Urothelium cell line (cell line): ENCODE measurements around the gene TTF2.
A peak's percentile ranks its signal among the peaks of the same experiment; 100 is the strongest.

Experiments used
- DNase-seq: peaks from one replicate; pipeline ENCODE4 v3.0.0; 2011; ENCODE audit warnings: low spot score, mixed read lengths
- FAIRE-seq: peaks from 2 replicates; lab custom pipeline; 2011; peaks lifted over from hg19 to GRCh38; lab: Jason Lieb, UNC

TTF2 gene

DNA sequence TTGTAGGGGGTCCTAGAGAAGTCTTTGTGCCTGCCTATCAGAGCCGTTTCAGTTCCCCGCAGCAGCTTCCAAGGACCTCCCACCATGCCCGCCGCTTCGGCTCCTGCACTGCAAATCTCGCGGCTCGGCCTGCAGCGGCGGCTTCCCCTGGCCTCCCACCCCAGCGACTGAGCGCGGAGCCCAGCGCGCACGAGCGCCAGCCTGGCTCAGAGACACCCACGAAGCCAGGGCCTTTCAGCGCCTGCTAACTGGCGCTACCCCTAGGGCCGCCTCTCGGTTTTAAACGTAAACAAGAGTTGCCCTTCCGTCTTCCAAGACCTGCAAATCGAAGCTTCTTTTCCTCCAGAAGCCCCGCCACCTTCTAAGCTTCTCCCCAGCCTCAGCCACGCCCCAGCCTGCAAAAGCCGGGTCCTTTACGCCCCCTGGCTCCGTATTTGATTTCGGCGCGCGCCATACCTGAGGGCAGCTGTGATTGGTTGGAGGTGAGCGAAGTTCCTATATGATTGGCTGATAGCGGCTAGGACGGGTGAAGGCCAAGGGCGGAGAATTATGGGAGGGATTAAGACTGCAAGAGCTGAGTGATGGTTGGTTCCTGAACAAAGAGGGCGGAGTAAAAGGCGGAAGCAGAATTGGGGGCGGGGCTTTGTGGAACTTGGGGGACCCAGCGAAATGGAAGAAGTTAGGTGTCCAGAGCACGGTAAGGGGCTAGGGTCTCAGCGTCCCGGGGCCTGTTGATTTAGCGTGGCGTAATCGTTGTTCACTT is at the start of gene TTF2:
Gene TTF2, plus strand, starts transcription at position 649 of the 763 bp plus-strand sequence. Its CDS starts 21 bp downstream, at position 670.
- FAIRE-seq (no peak), DNase-seq (peak; percentile 99)

- FAIRE-seq (no peak), DNase-seq (no peak)
Observed at GRCh38 chr1:117011334-117011733, 48.8 kb upstream of the TTF2 start.

- no peak for DNase-seq
- no peak for FAIRE-seq
Observed at GRCh38 chr1:117013309-117013858, 46.7 kb upstream of the TTF2 start.

- no peak for FAIRE-seq
- DNase-seq = peak; percentile 25
Observed at GRCh38 chr1:117014209-117014608, 45.9 kb upstream of the TTF2 start.

GRCh38 chr1:117015724-117016123 is 44.4 kb upstream of the TTF2 start:
- FAIRE-seq = no peak
- no peak for DNase-seq

- no peak for DNase-seq
- no peak for FAIRE-seq
Observed at GRCh38 chr1:117017062-117017461, 43.1 kb upstream of the TTF2 start.

GRCh38 chr1:117017648-117018047 is 42.5 kb upstream of the TTF2 start:
- FAIRE-seq (no peak), DNase-seq (no peak)

DNA sequence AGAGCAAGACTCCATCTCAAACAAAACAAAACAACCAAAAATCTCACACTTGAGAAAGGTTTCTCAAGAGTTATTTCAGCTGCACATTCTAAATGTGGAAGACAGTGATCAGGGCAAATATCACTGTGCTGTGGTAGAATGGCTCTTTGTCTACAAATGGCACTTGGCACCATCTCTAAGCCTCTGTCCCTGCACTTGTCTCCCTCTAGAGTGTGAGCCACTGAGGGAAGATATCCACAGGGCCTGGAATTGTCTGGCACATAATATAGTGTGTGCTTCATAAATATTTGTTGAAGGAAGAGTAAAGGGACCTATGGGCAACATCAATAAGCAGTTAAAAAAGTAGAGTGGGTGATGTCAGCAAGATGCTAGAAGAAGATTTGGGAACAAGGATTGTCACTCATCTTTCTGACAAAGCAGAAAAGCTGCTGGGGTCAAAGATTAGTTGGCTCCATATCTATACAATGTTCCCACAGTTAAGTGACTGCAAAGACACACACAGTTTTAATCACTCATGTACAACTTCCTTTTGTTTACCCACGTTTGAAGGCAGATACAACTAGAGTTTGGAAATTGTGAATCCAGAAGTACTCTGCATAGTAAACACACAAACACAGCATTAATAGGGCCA is 39.5 kb upstream of the TTF2 start:
- no peak for DNase-seq
- FAIRE-seq = no peak

DNA sequence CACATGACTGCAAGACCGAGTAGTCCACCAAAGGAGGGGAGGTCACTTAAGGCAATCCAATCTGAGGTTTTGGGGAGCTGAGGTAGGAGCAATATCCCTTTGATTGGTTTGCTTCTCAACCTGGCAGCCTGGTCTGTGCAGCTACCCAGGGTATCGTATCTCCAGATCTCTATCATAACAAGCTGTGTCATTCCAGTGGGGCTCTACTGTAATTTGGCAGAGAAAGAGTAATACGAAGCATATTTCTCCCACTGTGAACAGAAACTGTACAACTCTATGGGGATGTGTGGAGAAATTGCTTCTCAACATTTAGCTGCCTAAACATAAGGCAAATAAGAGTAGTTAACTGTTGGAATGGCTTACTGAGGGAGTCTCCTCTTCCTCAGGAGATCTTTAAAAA is 38.0 kb upstream of the TTF2 start:
- DNase-seq (no peak), FAIRE-seq (no peak)

- FAIRE-seq = no peak
Observed at GRCh38 chr1:117025568-117025967, 34.6 kb upstream of the TTF2 start.

GRCh38 chr1:117026361-117026760 is 33.8 kb upstream of the TTF2 start:
- DNase-seq = no peak
- no peak for FAIRE-seq

More at GRCh38 chr1:117025568-117025967, 34.6 kb upstream of the TTF2 start:
- no peak for DNase-seq

GRCh38 chr1:117029685-117030084 is 30.4 kb upstream of the TTF2 start:
- FAIRE-seq (no peak), DNase-seq (no peak)

GRCh38 chr1:117030271-117030877 is 29.8 kb upstream of the TTF2 start:
- FAIRE-seq (no peak), DNase-seq (no peak)

- DNase-seq = no peak
- FAIRE-seq = no peak
Observed at GRCh38 chr1:117032266-117032665, 27.9 kb upstream of the TTF2 start.

DNA sequence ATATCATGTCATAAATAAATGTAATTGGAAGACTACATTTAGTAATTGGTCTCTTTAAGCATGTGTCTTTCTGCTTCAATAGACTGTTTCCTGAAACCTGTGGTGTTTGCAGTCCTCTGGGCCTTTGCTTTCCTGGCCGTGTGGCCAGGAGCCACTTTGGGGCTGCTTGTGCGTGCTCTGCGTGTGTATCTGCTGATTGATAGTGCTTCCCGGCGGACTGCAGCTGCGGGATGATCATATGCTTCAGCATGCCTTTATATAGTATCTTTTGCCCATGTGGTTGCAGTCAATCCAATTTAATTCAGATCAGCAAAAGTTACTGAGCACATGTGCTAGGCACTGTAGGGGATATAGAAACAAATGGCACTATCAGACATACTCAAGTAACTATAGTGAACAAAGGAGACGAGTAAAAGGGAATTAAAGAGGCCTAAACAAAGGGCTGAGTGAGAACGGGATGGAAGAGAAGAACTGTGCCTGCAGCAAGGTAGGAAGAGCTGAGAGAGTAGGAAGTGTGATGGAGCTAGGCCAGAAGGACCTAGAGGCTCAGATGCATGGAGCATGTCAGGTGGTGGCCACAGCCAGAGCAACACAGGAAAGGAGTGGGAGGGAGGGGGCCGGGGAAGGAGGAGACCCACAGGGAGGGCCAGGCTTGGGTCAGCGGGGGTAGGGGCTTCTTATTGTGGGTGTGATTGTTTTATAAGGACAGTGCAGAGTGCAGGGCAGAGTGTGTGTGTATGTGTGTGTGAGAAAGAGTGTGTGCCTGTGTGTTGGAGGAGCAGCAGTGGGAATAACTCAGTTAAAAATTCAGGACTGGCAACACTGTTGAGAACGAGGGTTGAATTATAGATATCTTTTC is 27.2 kb upstream of the TTF2 start:
- FAIRE-seq (peak; percentile 63), DNase-seq (no peak)

GRCh38 chr1:117033772-117034171 is 26.4 kb upstream of the TTF2 start:
- DNase-seq = no peak
- FAIRE-seq = no peak

DNA sequence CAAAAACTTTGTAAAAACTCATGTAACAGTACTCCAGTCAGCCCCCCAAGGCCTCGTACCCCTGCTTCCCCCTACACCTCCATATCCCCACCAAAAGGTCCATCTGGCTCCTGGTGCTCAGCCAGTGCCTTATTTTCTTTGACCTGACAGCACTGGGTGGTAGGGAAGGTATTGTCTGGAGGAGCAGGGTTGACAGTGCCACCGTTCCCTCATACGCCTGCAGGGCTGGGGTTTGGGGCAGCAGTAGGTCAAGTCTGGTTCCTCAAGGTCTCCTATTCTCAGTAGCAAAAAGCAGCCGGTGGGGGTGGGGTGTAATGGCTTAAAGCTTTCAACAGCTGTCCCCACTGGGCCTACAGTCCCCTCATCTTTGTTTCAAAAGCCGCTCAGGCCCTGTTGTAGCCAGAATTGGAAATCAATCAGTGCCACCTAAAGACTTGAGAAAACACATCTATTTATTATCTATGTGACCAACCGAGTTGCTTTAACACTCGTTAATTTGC is 25.3 kb upstream of the TTF2 start:
- DNase-seq (no peak), FAIRE-seq (no peak)

DNA sequence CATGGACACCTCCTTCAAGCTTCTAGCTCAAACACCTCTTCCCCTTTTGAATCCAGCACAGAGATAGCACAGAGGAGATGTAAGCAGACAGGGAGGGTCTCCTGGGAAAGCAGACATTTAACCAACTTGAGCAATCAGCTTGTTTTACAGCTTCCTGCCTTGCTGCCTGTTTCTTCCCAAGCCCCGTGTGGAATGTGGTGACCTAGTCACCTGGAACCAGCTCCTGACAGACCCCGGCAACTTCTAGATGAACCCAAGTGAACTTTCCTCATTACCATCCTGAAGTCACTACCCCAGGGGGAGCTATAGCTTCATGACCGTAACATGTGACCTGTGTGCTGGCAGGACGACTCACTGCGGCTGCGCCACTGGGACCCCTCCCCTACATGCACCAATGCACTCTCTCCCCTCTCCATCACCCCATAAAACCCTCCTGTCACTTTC is 24.1 kb upstream of the TTF2 start:
- no peak for DNase-seq

GRCh38 chr1:117037802-117038201 is 22.3 kb upstream of the TTF2 start:
- DNase-seq (no peak), FAIRE-seq (no peak)

More for the DNA sequence above, 24.1 kb upstream of the TTF2 start:
- no peak for FAIRE-seq

- FAIRE-seq (no peak), DNase-seq (no peak)
Observed at GRCh38 chr1:117038236-117038635, 21.9 kb upstream of the TTF2 start.
